Endothelial cell (in vitro differentiated cells): ENCODE measurements around the gene PRICKLE1. TPM values are rescaled to one million over a fixed set of nuclear protein-coding genes. Genes with fewer than 3 reads are reported as not detected.

Experiments used
- DNase-seq: peaks from one replicate; pipeline ENCODE4 v3.0.0; 2021; ENCODE audit warnings: low spot score
- H3K27ac Mint-ChIP-seq: one replicate; pipeline ENCODE4 v1.8.0; 2021; ENCODE audit warnings: mixed read lengths, inconsistent platforms; ENCODE audit not compliant: unreplicated experiment
- H3K27me3 Mint-ChIP-seq: one replicate; pipeline ENCODE4 v1.8.0; 2021; ENCODE audit warnings: mild to moderate bottlenecking, moderate library complexity, mixed read lengths, inconsistent platforms; ENCODE audit not compliant: unreplicated experiment
- H3K36me3 Mint-ChIP-seq: one replicate; pipeline ENCODE4 v1.8.0; 2021; ENCODE audit warnings: mild to moderate bottlenecking, low read depth, mixed read lengths, inconsistent platforms; ENCODE audit not compliant: unreplicated experiment
- H3K4me1 Mint-ChIP-seq: one replicate; pipeline ENCODE4 v1.8.0; 2021; ENCODE audit warnings: mild to moderate bottlenecking, mixed read lengths, inconsistent platforms; ENCODE audit not compliant: unreplicated experiment
- H3K4me3 Mint-ChIP-seq: one replicate; pipeline ENCODE4 v1.8.0; 2021; ENCODE audit warnings: mild to moderate bottlenecking, mixed read lengths, inconsistent platforms; ENCODE audit not compliant: unreplicated experiment
- H3K9me3 Mint-ChIP-seq: one replicate; pipeline ENCODE4 v1.8.0; 2021; ENCODE audit warnings: mixed read lengths, inconsistent platforms; ENCODE audit not compliant: unreplicated experiment
- long read RNA-seq: library from polyadenylated mRNA; unstranded; transcript quantifications from one replicate; pipeline ENCODE4 v2.0.0, GENCODE V29; 2020; ENCODE audit not compliant: unreplicated experiment
- total RNA-seq: library from RNA; stranded (reverse); fragmentation: NEBNext Ultra II Directional; extraction: Animal tissue kit (Norgen Biotek cat#: 25700); gene quantifications from one replicate; pipeline ENCODE4 v1.2.1, GENCODE V29; 2021; ENCODE audit not compliant: unreplicated experiment
- TF ChIP-seq, protein P1 (sequence below): fragments of 200-600 bp; sonication (generic); IDR thresholded peaks from one replicate; pipeline ENCODE4 v1.5.0; 2021; ENCODE audit warnings: antibody characterized with exemption; ENCODE audit not compliant: unreplicated experiment

The PRICKLE1 gene
- 15.6 TPM for total RNA-seq
- long read RNA-seq, full-length matches to known transcripts = 3 of 7 reads
- long read RNA-seq, partial matches to known transcripts = 0 of 7 reads
- long read RNA-seq, other reads (novel, unspliced or antisense) = 4 of 7 reads

DNA sequence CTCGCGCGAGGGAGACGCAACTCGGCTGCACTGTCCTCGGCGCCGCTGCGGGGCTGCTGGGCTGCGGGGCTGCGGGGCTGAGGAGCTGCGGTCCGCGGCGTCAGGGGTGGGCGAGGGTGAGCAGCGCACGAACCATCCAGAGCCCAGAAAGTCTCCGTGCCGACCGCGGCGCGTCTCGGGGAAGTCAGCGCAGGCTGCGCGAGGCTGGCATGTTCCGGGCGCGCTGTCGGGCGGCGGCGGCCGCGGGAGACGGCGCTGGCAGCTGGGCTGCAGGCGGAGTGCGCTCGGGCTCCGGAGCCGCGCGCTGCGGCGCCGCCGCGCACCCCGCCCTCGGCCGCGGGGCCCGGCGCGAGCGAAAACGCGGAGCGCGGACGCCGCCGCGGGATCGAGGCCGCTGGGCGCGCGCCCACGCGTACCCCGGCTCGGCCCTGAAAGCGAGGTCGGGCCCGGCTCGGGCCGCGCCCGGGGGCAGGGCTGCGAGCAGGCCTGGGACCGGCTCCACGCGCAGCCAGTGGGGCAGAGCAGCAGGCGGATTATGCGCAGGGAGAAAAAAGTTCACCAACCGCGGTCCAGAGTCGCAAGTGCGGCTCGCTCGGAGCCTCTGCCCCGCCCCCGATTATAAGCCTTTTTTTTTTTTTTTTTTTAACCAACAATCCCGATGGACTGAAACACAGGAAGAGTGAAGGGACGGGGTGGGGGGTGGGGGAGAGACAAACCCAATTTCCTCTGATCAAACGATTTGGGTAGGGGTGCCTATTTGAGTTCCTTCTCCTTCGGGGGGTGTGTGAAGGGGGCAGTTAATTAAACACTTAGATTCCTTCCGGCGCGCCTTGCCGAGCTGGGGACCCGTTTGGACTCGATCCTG, at the start of gene PRICKLE1:
PRICKLE1 (minus strand) TSS at position 282 of the 865 bp plus-strand sequence. CDS start 117,230 bp downstream, outside the sequence.
- no peaks in the 10 kb centered on the region for H3K9me3 Mint-ChIP-seq
- peaks cover 5% of the 10 kb centered on the region for H3K36me3 Mint-ChIP-seq
- H3K27ac Mint-ChIP-seq = no peak within 1 kb of the TSS
- H3K4me1 Mint-ChIP-seq = peaks cover 22% of the 10 kb centered on the region
- peak within 1 kb of the TSS; percentile 91 for H3K4me3 Mint-ChIP-seq
- H3K27me3 Mint-ChIP-seq = peaks cover 12% of the 10 kb centered on the region
- TF ChIP-seq, protein P1, sequence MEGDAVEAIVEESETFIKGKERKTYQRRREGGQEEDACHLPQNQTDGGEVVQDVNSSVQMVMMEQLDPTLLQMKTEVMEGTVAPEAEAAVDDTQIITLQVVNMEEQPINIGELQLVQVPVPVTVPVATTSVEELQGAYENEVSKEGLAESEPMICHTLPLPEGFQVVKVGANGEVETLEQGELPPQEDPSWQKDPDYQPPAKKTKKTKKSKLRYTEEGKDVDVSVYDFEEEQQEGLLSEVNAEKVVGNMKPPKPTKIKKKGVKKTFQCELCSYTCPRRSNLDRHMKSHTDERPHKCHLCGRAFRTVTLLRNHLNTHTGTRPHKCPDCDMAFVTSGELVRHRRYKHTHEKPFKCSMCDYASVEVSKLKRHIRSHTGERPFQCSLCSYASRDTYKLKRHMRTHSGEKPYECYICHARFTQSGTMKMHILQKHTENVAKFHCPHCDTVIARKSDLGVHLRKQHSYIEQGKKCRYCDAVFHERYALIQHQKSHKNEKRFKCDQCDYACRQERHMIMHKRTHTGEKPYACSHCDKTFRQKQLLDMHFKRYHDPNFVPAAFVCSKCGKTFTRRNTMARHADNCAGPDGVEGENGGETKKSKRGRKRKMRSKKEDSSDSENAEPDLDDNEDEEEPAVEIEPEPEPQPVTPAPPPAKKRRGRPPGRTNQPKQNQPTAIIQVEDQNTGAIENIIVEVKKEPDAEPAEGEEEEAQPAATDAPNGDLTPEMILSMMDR = no peak
- DNase-seq = peak; percentile 65

DNA sequence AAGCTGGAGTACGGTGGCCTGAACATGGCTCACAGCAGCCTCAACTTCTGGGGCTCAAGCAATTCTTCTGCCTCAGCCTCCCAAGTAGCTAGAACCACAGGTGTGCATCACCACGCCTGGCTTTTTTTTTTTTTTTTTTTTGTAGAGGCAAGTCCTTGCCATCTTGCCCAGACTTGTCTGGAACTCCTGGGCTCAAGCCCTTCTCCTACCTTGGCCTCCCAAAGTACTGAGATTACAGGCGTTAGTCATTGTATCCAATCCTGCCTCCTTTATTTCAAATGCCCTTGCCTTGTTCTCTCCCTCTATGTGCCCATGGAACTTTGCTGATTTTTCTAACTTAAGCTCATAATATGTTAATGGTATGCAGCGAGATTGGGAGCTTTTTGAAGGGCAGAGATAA, 49.2 kb upstream of the PRICKLE1 start:
- H3K27ac Mint-ChIP-seq = peak overlapping the region; percentile 67
- H3K36me3 Mint-ChIP-seq = no peaks in the 10 kb centered on the region
- H3K27me3 Mint-ChIP-seq = no peaks in the 10 kb centered on the region
- no peak for DNase-seq
- H3K9me3 Mint-ChIP-seq = no peaks in the 10 kb centered on the region
- H3K4me1 Mint-ChIP-seq = peaks cover 19% of the 10 kb centered on the region
- H3K4me3 Mint-ChIP-seq = no peak overlapping the region
- TF ChIP-seq, protein P1 = no peak

DNA sequence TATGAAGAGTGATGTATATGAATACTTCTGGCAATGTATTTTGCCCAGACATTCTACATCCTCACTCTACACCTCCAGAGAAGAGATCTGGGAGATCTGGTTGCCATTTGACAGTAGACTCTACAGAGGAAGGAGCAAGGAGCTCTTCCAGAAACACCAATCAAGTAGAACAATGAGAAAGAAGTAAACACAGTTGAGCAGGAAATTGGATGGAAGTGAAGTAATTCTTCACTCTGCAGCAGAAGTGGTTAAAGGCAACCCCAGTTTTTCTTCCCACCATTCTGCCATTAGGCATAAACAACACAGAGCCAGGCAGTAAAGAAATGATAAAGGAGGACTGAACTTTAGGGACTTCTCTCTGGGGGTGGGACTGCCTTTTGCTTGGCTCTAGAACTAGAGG, 48.5 kb upstream of the PRICKLE1 start:
- Mint-ChIP-seq H3K9me3 (no peaks in the 10 kb centered on the region), H3K27ac (peak overlapping the region; percentile 67), H3K27me3 (no peaks in the 10 kb centered on the region), H3K4me3 (peak overlapping the region; percentile 5), H3K36me3 (no peaks in the 10 kb centered on the region), H3K4me1 (peaks cover 19% of the 10 kb centered on the region)
- TF ChIP-seq, protein P1 = no peak
- no peak for DNase-seq

DNA sequence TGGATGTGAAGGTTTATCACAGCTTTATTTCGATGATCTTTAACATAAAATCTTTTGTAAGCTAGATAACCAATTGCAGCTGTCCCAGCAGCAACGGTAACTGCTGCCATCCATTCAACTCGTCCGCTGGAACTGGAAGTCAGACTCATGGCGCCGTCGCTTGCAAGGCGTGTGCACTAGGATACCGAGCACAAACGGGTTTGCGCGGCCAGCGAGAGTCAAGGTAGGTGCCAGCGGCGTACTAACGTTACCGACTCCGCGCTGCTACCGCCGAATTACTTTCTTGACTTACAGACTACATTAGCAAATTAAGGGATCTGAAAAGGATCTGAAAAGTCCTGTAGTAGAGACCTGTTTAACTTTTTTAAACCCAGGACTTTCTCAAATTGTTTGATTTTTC, 47.4 kb upstream of the PRICKLE1 start:
- H3K4me3 Mint-ChIP-seq = no peak overlapping the region
- H3K27ac Mint-ChIP-seq = no peak overlapping the region
- TF ChIP-seq, protein P1 = no peak
- DNase-seq = no peak
- no peaks in the 10 kb centered on the region for H3K9me3 Mint-ChIP-seq
- no peaks in the 10 kb centered on the region for H3K27me3 Mint-ChIP-seq
- H3K4me1 Mint-ChIP-seq = peaks cover 19% of the 10 kb centered on the region
- H3K36me3 Mint-ChIP-seq = no peaks in the 10 kb centered on the region

DNA sequence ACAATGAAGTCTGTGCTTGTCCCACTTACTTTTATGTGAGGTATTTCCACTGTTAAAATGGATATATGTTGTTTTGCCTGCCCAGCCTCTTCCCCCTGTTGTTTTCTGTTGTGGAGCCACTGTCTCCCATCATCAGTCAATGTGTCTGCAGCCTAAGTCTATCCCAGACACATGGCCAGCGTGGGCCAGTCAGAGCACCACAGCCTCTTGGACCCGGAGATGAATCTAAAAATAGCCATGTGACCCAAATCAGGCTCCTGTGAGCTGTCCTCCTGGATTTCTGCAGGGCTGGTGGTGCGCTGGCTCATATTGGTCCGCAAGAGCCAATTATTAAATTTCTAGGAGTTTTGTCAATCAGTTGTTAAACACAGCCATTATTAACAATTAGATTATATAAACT, 44.0 kb upstream of the PRICKLE1 start:
- no peak for DNase-seq
- Mint-ChIP-seq H3K36me3 (no peaks in the 10 kb centered on the region), H3K4me3 (no peak overlapping the region), H3K9me3 (no peaks in the 10 kb centered on the region), H3K27ac (no peak overlapping the region), H3K4me1 (peaks cover 8% of the 10 kb centered on the region), H3K27me3 (no peaks in the 10 kb centered on the region)
- TF ChIP-seq, protein P1 = no peak
